HG03442 (cell line): ENCODE data around the gene GUCY1B1.
A peak's percentile ranks its signal among the peaks of the same experiment; 100 is the strongest.

Source experiments
- ATAC-seq: cut with Tn5 transposase; IDR thresholded peaks from one replicate; pipeline ENCODE4 v1.9.1; 2021; ENCODE audit warnings: mild to moderate bottlenecking, moderate library complexity; ENCODE audit not compliant: unreplicated experiment

The GUCY1B1 gene

GRCh38 chr4:155758481-155759371 is at the start of gene GUCY1B1:
TSS of gene GUCY1B1 (plus strand) at chr4:155759021. CDS start at chr4:155759141, 120 bp downstream.
- ATAC-seq: peak; percentile 97

- no peak for ATAC-seq
Measured at GRCh38 chr4:155709918-155710317, 48.9 kb upstream of the GUCY1B1 start.

GRCh38 chr4:155711556-155711955 is 47.3 kb upstream of the GUCY1B1 start:
- no peak for ATAC-seq

- ATAC-seq: no peak
Measured at GRCh38 chr4:155712846-155713245, 46.0 kb upstream of the GUCY1B1 start.

- ATAC-seq: no peak
Measured at GRCh38 chr4:155713911-155714310, 44.9 kb upstream of the GUCY1B1 start.

GRCh38 chr4:155722336-155722735 is 36.5 kb upstream of the GUCY1B1 start:
- no peak for ATAC-seq

- no peak for ATAC-seq
Measured at GRCh38 chr4:155722816-155723499, 35.9 kb upstream of the GUCY1B1 start.

GRCh38 chr4:155724731-155725130 is 34.1 kb upstream of the GUCY1B1 start:
- ATAC-seq: no peak

- ATAC-seq: no peak
Measured at GRCh38 chr4:155734065-155734464, 24.8 kb upstream of the GUCY1B1 start.

- no peak for ATAC-seq
Measured at GRCh38 chr4:155734951-155735350, 23.9 kb upstream of the GUCY1B1 start.

- no peak for ATAC-seq
Measured at GRCh38 chr4:155735496-155735895, 23.3 kb upstream of the GUCY1B1 start.

- no peak for ATAC-seq
Measured at GRCh38 chr4:155738548-155738947, 20.3 kb upstream of the GUCY1B1 start.

- no peak for ATAC-seq
Measured at GRCh38 chr4:155741546-155741945, 17.3 kb upstream of the GUCY1B1 start.

GRCh38 chr4:155742310-155743015 is 16.4 kb upstream of the GUCY1B1 start:
- ATAC-seq: no peak

- no peak for ATAC-seq
Measured at GRCh38 chr4:155745984-155746383, 12.8 kb upstream of the GUCY1B1 start.

GRCh38 chr4:155748039-155748438 is 10.8 kb upstream of the GUCY1B1 start:
- ATAC-seq: no peak

- no peak for ATAC-seq
Measured at GRCh38 chr4:155749041-155749440, 9.8 kb upstream of the GUCY1B1 start.

- ATAC-seq: no peak
Measured at GRCh38 chr4:155751569-155751968, 7.3 kb upstream of the GUCY1B1 start.

GRCh38 chr4:155757745-155758265 is 1.0 kb upstream of the GUCY1B1 start:
- ATAC-seq: no peak

GRCh38 chr4:155759372-155760252 is 791 bp downstream of the GUCY1B1 start:
- peak; percentile 16 for ATAC-seq
